Amniotic epithelial cell (primary cell): ENCODE data around the gene CHD2.
"Not testable (repeated sequence)": the region's sequence is repeated elsewhere in the genome, so short reads cannot be mapped to it uniquely, and the experiment has no call there.

Experiments
- DNase-seq: peaks from one replicate; pipeline ENCODE4 v3.0.0-alpha.2; 2010; ENCODE audit warnings: low read depth

Gene CHD2

GRCh38 chr15:93049914-93050578, 149.9 kb downstream of the CHD2 start:
- no peak for DNase-seq

GRCh38 chr15:93050648-93051047, 150.5 kb downstream of the CHD2 start:
- no peak for DNase-seq

- no peak for DNase-seq
Observed at GRCh38 chr15:93051236-93052089, 151.3 kb downstream of the CHD2 start.

GRCh38 chr15:93052090-93052879, 152.2 kb downstream of the CHD2 start:
- no peak for DNase-seq

GRCh38 chr15:93055211-93055610, 155.1 kb downstream of the CHD2 start:
- no peak for DNase-seq

GRCh38 chr15:93056836-93057235, 156.7 kb downstream of the CHD2 start:
- DNase-seq = no peak

- no peak for DNase-seq
Observed at GRCh38 chr15:93057618-93058017, 157.5 kb downstream of the CHD2 start.

GRCh38 chr15:93058128-93058527, 158.0 kb downstream of the CHD2 start:
- no peak for DNase-seq

GRCh38 chr15:93058904-93059427, 158.8 kb downstream of the CHD2 start:
- DNase-seq = no peak

- no peak for DNase-seq
Observed at GRCh38 chr15:93059442-93059841, 159.3 kb downstream of the CHD2 start.

- no peak for DNase-seq
Observed at GRCh38 chr15:93060336-93061248, 160.5 kb downstream of the CHD2 start.

- DNase-seq = not testable (repeated sequence)
Observed at GRCh38 chr15:93062628-93063261, 162.6 kb downstream of the CHD2 start.

GRCh38 chr15:93063262-93063671, 163.1 kb downstream of the CHD2 start:
- no peak for DNase-seq

- DNase-seq = no peak
Observed at GRCh38 chr15:93063796-93064690, 163.9 kb downstream of the CHD2 start.

- DNase-seq = no peak
Observed at GRCh38 chr15:93065641-93066045, 165.5 kb downstream of the CHD2 start.

- no peak for DNase-seq
Observed at GRCh38 chr15:93066224-93066681, 166.1 kb downstream of the CHD2 start.

- no peak for DNase-seq
Observed at GRCh38 chr15:93066834-93067648, 166.9 kb downstream of the CHD2 start.

- DNase-seq = no peak
Observed at GRCh38 chr15:93067649-93068085, 167.5 kb downstream of the CHD2 start.
